ENCODE data around the gene RICTOR. TPM values are rescaled to one million over a fixed set of nuclear protein-coding genes. Genes with fewer than 3 reads are reported as not detected.

The RICTOR gene
- total and polyA plus RNA-seq, 9 of the 15 experiments (the other 6 are each of a cell fraction or from before 2014, with no cell fraction given): 13.9 to 46.6 (median 22.6) TPM

- no peak for TF ChIP-seq SP2 (IDR thresholded peaks at IDR 0.05; ENCODE audit: extremely low read depth, low read depth, low read length, poor library complexity, severe bottlenecking)
- no peak for TF ChIP-seq DDX20 (tag; IDR thresholded peaks at IDR 0.05; ENCODE audit: low read depth)
- no peak for TF ChIP-seq HLTF (IDR thresholded peaks at IDR 0.05)
- no peak for TF ChIP-seq FOXA1 (IDR thresholded peaks at IDR 0.05; ENCODE audit: borderline replicate concordance)
- no peak for TF ChIP-seq ELK3 (CRISPR knock-in tag; IDR thresholded peaks at IDR 0.05)
- peak; percentile 56 for TF ChIP-seq C11orf30 (IDR thresholded peaks at IDR 0.05; ENCODE audit: low read depth)
- TF ChIP-seq TAF1 (IDR thresholded peaks at IDR 0.05; ENCODE audit: control insufficient read depth, extremely low read depth, insufficient read depth, low read length, severe bottlenecking): no peak
- TF ChIP-seq GABPA (tag; conservative IDR thresholded peaks at IDR 0.05; ENCODE audit: low read depth): 0 out of 2 replicates have a peak, but pooled peaks have one; percentile 24
- TF ChIP-seq PHB (CRISPR knock-in tag; IDR thresholded peaks at IDR 0.05): no peak
- TF ChIP-seq MAFF (IDR thresholded peaks at IDR 0.05; ENCODE audit: low read length): no peak; the same call in 1 of the 2 replicates
- no peak for TF ChIP-seq RAD21 (CRISPR knock-in tag; conservative IDR thresholded peaks at IDR 0.05 in 1 of 2, IDR thresholded peaks at IDR 0.05 in 1 of 2)
- no peak for TF ChIP-seq EP400 (IDR thresholded peaks at IDR 0.05)
- no peak for TF ChIP-seq POLR3A (IDR thresholded peaks at IDR 0.05; ENCODE audit: borderline replicate concordance, extremely low read depth, insufficient read depth, insufficient read length)
- TF ChIP-seq RBM22 (IDR thresholded peaks at IDR 0.05; ENCODE audit: low read depth, low read length, poor library complexity, severe bottlenecking): no peak
- TF ChIP-seq CREB1 (IDR thresholded peaks at IDR 0.05): 0 out of 2 replicates have a peak, but pooled peaks have one; percentile 5
- no peak for TF ChIP-seq CREB1 (CRISPR knock-in tag; IDR thresholded peaks at IDR 0.05)
- peak; percentile 16; the same call in 1 of the 2 replicates for TF ChIP-seq TOE1 (IDR thresholded peaks at IDR 0.05; ENCODE audit: borderline replicate concordance)
- no peak for TF ChIP-seq TOE1 (CRISPR knock-in tag; IDR thresholded peaks at IDR 0.05; ENCODE audit: borderline replicate concordance, low read depth)
- TF ChIP-seq ZBTB7A (IDR thresholded peaks at IDR 0.05; ENCODE audit: borderline replicate concordance, control insufficient read depth, low read depth, low read length): no peak
- TF ChIP-seq ZNF75A (CRISPR knock-in tag; IDR thresholded peaks at IDR 0.05): no peak
- TF ChIP-seq ZNF592 (IDR thresholded peaks at IDR 0.05): peak; percentile 12; the same call in 1 of the 2 replicates
- TF ChIP-seq ETS1 (conservative IDR thresholded peaks at IDR 0.05; ENCODE audit: control insufficient read depth, low read depth, low read length): no peak
Measured at GRCh38 chr5:39115644-39116343, 41.6 kb upstream of the RICTOR start (continued).
